ENCODE measurements around the gene CYP4B1. TPM values are rescaled to one million over a fixed set of nuclear protein-coding genes. Genes with fewer than 3 reads are reported as not detected.

Gene CYP4B1
- total and polyA plus RNA-seq, 2 donors (not counting 1 experiment from before 2014, with no cell fraction given), result not detected

DNA sequence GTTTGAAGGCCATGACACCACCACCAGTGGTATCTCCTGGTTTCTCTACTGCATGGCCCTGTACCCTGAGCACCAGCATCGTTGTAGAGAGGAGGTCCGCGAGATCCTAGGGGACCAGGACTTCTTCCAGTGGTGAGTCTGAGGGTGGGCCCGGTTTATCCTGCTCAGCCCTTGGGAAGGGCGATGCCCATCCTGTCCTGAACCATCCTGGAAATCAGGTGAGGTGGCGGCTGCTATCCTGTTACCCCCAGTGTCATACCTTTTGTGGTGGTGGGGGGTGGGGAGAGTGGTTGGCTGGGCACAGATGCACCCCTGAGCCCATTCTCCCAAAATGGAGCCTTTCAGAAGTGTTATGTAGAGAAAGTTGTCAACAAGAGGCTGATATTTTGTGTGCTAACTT is 16.3 kb downstream of the CYP4B1 start:
- no peak overlapping the region for H3K4me2 ChIP-seq (ENCODE audit: extremely low read depth, insufficient read depth, low read length)
- no peaks in the 10 kb centered on the region for H3K79me2 ChIP-seq (ENCODE audit: control insufficient read depth, insufficient read depth, low read length)
- H3K4me1 ChIP-seq (ENCODE audit: control insufficient read depth, extremely low read depth, insufficient read depth, low read length), result no peaks in the 10 kb centered on the region
- H3K27me3 ChIP-seq (ENCODE audit: control insufficient read depth, insufficient read depth, low read length), result no peaks in the 10 kb centered on the region
- no peak overlapping the region for H3K4me3 ChIP-seq (replicated peaks in 1 of 4; ENCODE audit: control extremely low read depth in 1 of 4, insufficient read depth in 1 of 4, low read depth in 3 of 4, low read length in 4 of 4)
- H3K27ac ChIP-seq (ENCODE audit: insufficient read depth, low read length), result no peak overlapping the region
- H2AFZ ChIP-seq (ENCODE audit: low read length), result no peak overlapping the region
- no peaks in the 10 kb centered on the region for H3K9me3 ChIP-seq (ENCODE audit: control insufficient read depth, insufficient read depth, low read depth, low read length)
- no peak for DNase-seq (ENCODE audit: low read depth in 2 of 2)
- no peaks in the 10 kb centered on the region for H4K20me1 ChIP-seq (ENCODE audit: control insufficient read depth, extremely low read depth, insufficient read depth, low read length)
- no peak overlapping the region for H3K9ac ChIP-seq (ENCODE audit: insufficient read depth, low read length)
- H3K36me3 ChIP-seq (ENCODE audit: control insufficient read depth, insufficient read depth, low read length), result no peaks in the 10 kb centered on the region
- TF ChIP-seq, protein P1, sequence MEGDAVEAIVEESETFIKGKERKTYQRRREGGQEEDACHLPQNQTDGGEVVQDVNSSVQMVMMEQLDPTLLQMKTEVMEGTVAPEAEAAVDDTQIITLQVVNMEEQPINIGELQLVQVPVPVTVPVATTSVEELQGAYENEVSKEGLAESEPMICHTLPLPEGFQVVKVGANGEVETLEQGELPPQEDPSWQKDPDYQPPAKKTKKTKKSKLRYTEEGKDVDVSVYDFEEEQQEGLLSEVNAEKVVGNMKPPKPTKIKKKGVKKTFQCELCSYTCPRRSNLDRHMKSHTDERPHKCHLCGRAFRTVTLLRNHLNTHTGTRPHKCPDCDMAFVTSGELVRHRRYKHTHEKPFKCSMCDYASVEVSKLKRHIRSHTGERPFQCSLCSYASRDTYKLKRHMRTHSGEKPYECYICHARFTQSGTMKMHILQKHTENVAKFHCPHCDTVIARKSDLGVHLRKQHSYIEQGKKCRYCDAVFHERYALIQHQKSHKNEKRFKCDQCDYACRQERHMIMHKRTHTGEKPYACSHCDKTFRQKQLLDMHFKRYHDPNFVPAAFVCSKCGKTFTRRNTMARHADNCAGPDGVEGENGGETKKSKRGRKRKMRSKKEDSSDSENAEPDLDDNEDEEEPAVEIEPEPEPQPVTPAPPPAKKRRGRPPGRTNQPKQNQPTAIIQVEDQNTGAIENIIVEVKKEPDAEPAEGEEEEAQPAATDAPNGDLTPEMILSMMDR (conservative IDR thresholded peaks at IDR 0.05 in 1 of 2, IDR thresholded peaks at IDR 0.05 in 1 of 2; ENCODE audit: low read depth in 1 of 2, low read length in 2 of 2), result no peak
- no peak for TF ChIP-seq EZH2 (IDR thresholded peaks at IDR 0.05; ENCODE audit: low read length, missing control alignments)

DNA sequence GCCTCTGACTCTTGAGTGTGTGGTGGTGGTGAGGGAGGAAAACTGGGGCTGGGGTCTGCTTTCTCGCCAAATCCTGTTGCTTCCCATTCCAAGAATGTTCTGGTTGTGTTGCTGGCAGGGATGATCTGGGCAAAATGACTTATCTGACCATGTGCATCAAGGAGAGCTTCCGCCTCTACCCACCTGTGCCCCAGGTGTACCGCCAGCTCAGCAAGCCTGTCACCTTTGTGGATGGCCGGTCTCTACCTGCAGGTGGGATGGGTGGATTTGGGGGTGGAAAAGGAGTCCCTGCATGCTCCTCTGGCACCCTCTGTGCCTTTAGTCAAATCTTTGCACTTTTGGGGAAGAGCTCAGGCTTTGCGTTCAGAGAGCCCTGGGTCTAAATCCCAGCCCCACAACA is 18.1 kb downstream of the CYP4B1 start:
- Histone ChIP-seq H3K79me2 (ENCODE audit: control insufficient read depth, insufficient read depth, low read length) (no peaks in the 10 kb centered on the region), H4K20me1 (ENCODE audit: control insufficient read depth, extremely low read depth, insufficient read depth, low read length) (no peaks in the 10 kb centered on the region), H3K27ac (ENCODE audit: insufficient read depth, low read length) (no peak overlapping the region), H3K4me3 (replicated peaks in 1 of 4; ENCODE audit: control extremely low read depth in 1 of 4, insufficient read depth in 1 of 4, low read depth in 3 of 4, low read length in 4 of 4) (no peak overlapping the region), H2AFZ (ENCODE audit: low read length) (no peak overlapping the region), H3K9ac (ENCODE audit: insufficient read depth, low read length) (no peak overlapping the region), H3K9me3 (ENCODE audit: control insufficient read depth, insufficient read depth, low read depth, low read length) (no peaks in the 10 kb centered on the region), H3K4me2 (ENCODE audit: extremely low read depth, insufficient read depth, low read length) (no peak overlapping the region), H3K27me3 (ENCODE audit: control insufficient read depth, insufficient read depth, low read length) (no peaks in the 10 kb centered on the region), H3K36me3 (ENCODE audit: control insufficient read depth, insufficient read depth, low read length) (no peaks in the 10 kb centered on the region), H3K4me1 (ENCODE audit: control insufficient read depth, extremely low read depth, insufficient read depth, low read length) (no peaks in the 10 kb centered on the region)
- TF ChIP-seq, protein P1 (conservative IDR thresholded peaks at IDR 0.05 in 1 of 2, IDR thresholded peaks at IDR 0.05 in 1 of 2; ENCODE audit: low read depth in 1 of 2, low read length in 2 of 2), result no peak
- no peak for TF ChIP-seq EZH2 (IDR thresholded peaks at IDR 0.05; ENCODE audit: low read length, missing control alignments)
- no peak for DNase-seq (ENCODE audit: low read depth in 2 of 2)

DNA sequence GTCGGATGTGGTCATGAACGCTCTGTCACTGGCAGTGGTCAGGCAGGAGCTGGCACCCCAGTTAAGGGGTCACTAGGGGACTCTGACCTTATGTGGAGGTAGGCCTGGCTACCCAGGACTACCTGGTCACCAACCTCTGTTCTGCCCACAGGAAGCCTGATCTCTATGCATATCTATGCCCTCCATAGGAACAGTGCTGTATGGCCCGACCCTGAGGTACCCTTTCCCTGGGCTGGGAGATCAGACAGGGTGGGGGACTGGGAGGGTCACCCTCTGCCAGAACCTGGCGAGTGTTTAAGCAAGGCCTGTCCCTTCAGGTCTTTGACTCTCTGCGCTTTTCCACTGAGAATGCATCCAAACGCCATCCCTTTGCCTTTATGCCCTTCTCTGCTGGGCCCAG is 19.0 kb downstream of the CYP4B1 start:
- Histone ChIP-seq H3K27ac (ENCODE audit: insufficient read depth, low read length) (no peak overlapping the region), H3K9me3 (ENCODE audit: control insufficient read depth, insufficient read depth, low read depth, low read length) (no peaks in the 10 kb centered on the region), H3K9ac (ENCODE audit: insufficient read depth, low read length) (no peak overlapping the region), H4K20me1 (ENCODE audit: control insufficient read depth, extremely low read depth, insufficient read depth, low read length) (no peaks in the 10 kb centered on the region), H3K36me3 (ENCODE audit: control insufficient read depth, insufficient read depth, low read length) (no peaks in the 10 kb centered on the region), H3K79me2 (ENCODE audit: control insufficient read depth, insufficient read depth, low read length) (no peaks in the 10 kb centered on the region), H3K27me3 (ENCODE audit: control insufficient read depth, insufficient read depth, low read length) (no peaks in the 10 kb centered on the region), H3K4me1 (ENCODE audit: control insufficient read depth, extremely low read depth, insufficient read depth, low read length) (no peaks in the 10 kb centered on the region), H3K4me3 (replicated peaks in 1 of 4; ENCODE audit: control extremely low read depth in 1 of 4, insufficient read depth in 1 of 4, low read depth in 3 of 4, low read length in 4 of 4) (no peak overlapping the region), H3K4me2 (ENCODE audit: extremely low read depth, insufficient read depth, low read length) (no peak overlapping the region), H2AFZ (ENCODE audit: low read length) (no peak overlapping the region)
- no peak for TF ChIP-seq EZH2 (IDR thresholded peaks at IDR 0.05; ENCODE audit: low read length, missing control alignments)
- TF ChIP-seq, protein P1 (conservative IDR thresholded peaks at IDR 0.05 in 1 of 2, IDR thresholded peaks at IDR 0.05 in 1 of 2; ENCODE audit: low read depth in 1 of 2, low read length in 2 of 2), result no peak
- DNase-seq (ENCODE audit: low read depth in 2 of 2), result no peak
